ENCODE data around the gene ZNF335. TPM values are rescaled to one million over a fixed set of nuclear protein-coding genes. Genes with fewer than 3 reads are reported as not detected.

The ZNF335 gene
- total and polyA plus RNA-seq, 8 donors, result 15.3 to 23.3 (median 16.7) TPM

DNA sequence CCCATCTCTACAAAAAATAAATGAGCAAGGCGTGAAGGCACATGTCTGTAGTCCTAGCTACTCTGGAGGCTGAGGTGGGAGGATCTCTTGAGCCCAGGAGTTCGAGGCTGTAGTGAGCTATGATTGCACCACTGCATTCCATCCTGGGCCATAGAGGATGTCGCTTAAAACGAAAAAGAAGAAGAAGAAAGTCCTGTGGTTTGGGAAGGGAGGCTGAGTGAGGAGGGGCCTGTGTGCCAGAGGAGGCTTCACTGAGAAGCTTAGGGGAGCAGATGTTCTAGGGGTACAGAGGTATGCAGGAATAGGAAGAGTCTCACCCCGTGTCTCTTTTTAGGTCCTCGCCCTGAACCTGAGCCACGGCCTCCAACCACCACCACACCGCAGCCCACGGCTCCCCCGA lies 40.9 kb upstream of the ZNF335 start:
- Histone ChIP-seq H3K27me3 (peaks cover 46 to 94% of the 10 kb centered on the region in 2 donors), H3K4me3 (no peak overlapping the region), H3K4me1 (peaks cover 4 to 63% of the 10 kb centered on the region in 2 donors), H3K27ac (peak overlapping the region in 1 of 2 donors; percentile 46), H3K36me3 (peaks cover 0 to 9% of the 10 kb centered on the region in 2 donors), H3K9me3 (no peaks in the 10 kb centered on the region)
- no peak for ATAC-seq
- intact Hi-C loops (cut with DNase I), result loop anchor here in 1 of 2 donors (5.0 kb wide), 1 partner anchor 74 kb away; the partner anchor contains the start of gene NCOA5
- DNase-seq, result no peak
- TF ChIP-seq, protein P1, sequence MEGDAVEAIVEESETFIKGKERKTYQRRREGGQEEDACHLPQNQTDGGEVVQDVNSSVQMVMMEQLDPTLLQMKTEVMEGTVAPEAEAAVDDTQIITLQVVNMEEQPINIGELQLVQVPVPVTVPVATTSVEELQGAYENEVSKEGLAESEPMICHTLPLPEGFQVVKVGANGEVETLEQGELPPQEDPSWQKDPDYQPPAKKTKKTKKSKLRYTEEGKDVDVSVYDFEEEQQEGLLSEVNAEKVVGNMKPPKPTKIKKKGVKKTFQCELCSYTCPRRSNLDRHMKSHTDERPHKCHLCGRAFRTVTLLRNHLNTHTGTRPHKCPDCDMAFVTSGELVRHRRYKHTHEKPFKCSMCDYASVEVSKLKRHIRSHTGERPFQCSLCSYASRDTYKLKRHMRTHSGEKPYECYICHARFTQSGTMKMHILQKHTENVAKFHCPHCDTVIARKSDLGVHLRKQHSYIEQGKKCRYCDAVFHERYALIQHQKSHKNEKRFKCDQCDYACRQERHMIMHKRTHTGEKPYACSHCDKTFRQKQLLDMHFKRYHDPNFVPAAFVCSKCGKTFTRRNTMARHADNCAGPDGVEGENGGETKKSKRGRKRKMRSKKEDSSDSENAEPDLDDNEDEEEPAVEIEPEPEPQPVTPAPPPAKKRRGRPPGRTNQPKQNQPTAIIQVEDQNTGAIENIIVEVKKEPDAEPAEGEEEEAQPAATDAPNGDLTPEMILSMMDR (IDR thresholded peaks at IDR 0.05), result no peak

DNA sequence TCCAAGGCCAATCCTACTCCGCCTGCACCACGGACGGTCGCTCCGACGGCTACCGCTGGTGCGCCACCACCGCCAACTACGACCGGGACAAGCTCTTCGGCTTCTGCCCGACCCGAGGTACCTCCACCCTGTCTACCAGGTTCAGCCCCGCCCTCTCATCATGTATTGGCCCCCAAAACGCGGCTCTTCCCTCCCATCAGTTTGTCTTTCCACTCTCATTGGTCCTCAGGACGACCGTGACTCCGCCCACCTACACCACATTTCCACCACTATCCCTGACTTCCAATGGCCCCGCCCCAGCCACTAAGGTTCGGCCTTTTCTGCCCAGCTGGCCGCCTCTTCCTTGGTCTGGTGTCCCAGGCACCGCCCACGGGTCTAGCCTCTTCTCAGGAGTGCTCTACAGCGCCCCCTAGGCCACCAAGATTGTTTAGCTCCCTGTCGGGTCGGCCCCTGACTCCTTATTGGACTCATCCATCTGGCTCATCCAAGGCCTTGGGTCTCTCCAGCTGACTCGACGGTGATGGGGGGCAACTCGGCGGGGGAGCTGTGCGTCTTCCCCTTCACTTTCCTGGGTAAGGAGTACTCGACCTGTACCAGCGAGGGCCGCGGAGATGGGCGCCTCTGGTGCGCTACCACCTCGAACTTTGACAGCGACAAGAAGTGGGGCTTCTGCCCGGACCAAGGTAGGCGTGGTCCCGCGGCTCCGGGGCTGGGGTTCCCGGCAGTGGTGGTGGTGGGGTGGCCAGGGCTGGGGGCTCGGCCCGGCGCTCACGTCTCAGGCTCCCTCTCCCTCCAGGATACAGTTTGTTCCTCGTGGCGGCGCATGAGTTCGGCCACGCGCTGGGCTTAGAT lies 39.9 kb upstream of the ZNF335 start:
- intact Hi-C loops (cut with DNase I), result loop anchor here in 1 of 2 donors (5.0 kb wide), 1 partner anchor 75 kb away; the partner anchor contains the start of gene NCOA5
- H3K27me3 ChIP-seq, result peaks cover 46 to 100% of the 10 kb centered on the region in 2 donors
- H3K36me3 ChIP-seq, result peaks cover 0 to 9% of the 10 kb centered on the region in 2 donors
- peaks cover 4 to 74% of the 10 kb centered on the region in 2 donors for H3K4me1 ChIP-seq
- peak overlapping the region in 1 of 2 donors; percentile 86 for H3K27ac ChIP-seq
- ATAC-seq, result no peak
- peak in 2 of 4 donors; percentile 77 to 93 for DNase-seq
- TF ChIP-seq, protein P1 (IDR thresholded peaks at IDR 0.05), result peak in 1 of 2 donors; percentile 52
- no peaks in the 10 kb centered on the region for H3K9me3 ChIP-seq
- H3K4me3 ChIP-seq, result peak overlapping the region in 1 of 2 donors; percentile 37

DNA sequence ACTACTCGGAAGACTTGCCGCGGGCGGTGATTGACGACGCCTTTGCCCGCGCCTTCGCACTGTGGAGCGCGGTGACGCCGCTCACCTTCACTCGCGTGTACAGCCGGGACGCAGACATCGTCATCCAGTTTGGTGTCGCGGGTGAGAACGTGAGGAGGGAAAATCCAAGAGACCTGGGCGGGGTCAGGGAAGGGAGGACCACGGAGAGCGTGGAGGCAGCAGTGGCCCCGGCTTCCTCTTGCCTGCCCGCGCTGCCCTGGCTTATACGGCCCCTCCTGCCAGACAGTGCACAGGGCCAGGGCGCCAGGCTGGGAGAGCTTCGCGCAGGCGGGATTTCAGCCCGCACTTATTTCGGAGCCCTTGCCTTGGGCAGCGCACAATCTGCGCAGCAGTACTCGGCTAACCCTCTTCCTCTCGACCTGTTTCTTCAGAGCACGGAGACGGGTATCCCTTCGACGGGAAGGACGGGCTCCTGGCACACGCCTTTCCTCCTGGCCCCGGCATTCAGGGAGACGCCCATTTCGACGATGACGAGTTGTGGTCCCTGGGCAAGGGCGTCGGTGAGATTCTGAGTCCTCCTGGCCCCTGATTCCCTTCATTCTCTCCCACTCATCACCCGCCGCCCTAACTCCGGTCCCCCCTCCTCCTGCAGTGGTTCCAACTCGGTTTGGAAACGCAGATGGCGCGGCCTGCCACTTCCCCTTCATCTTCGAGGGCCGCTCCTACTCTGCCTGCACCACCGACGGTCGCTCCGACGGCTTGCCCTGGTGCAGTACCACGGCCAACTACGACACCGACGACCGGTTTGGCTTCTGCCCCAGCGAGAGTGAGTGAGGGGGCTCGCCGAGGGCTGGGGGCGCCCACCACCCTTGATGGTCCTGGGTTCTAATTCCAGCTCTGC lies 38.7 kb upstream of the ZNF335 start:
- Histone ChIP-seq H3K4me3 (peak overlapping the region in 1 of 2 donors; percentile 37), H3K9me3 (no peaks in the 10 kb centered on the region), H3K36me3 (peaks cover 0 to 4% of the 10 kb centered on the region in 2 donors), H3K4me1 (peaks cover 4 to 85% of the 10 kb centered on the region in 2 donors), H3K27me3 (peaks cover 45 to 92% of the 10 kb centered on the region in 2 donors), H3K27ac (peak overlapping the region in 1 of 2 donors; percentile 86)
- DNase-seq, result peak in 1 of 4 donors; percentile 91
- peak; percentile 30 for ATAC-seq
- intact Hi-C loops (cut with DNase I), result loop anchor here in 1 of 2 donors (5.0 kb wide), 1 partner anchor 77 kb away; the partner anchor contains the start of gene NCOA5
- TF ChIP-seq, protein P1 (IDR thresholded peaks at IDR 0.05), result no peak

DNA sequence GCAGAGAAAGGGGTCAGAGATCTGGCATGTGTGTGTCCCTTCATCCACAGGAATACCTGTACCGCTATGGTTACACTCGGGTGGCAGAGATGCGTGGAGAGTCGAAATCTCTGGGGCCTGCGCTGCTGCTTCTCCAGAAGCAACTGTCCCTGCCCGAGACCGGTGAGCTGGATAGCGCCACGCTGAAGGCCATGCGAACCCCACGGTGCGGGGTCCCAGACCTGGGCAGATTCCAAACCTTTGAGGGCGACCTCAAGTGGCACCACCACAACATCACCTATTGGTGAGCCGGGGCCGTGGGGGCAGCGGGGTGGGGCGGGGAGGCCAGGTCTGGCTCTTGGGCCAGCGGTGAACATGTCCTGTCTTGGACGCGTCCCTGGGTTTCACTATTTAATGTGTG lies 37.8 kb upstream of the ZNF335 start:
- H3K27me3 ChIP-seq, result peaks cover 43 to 90% of the 10 kb centered on the region in 2 donors
- TF ChIP-seq, protein P1 (IDR thresholded peaks at IDR 0.05), result no peak
- no peaks in the 10 kb centered on the region for H3K36me3 ChIP-seq
- peak overlapping the region in 1 of 2 donors; percentile 37 for H3K4me3 ChIP-seq
- intact Hi-C loops (cut with DNase I), result loop anchor here in 1 of 2 donors (5.0 kb wide), 1 partner anchor 77 kb away; the partner anchor contains the start of gene NCOA5
- H3K9me3 ChIP-seq, result no peaks in the 10 kb centered on the region
- DNase-seq, result peak in 1 of 4 donors; percentile 70
- peak overlapping the region in 1 of 2 donors; percentile 86 for H3K27ac ChIP-seq
- ATAC-seq, result no peak
- H3K4me1 ChIP-seq, result peaks cover 4 to 94% of the 10 kb centered on the region in 2 donors
